ENCODE results near the gene DDN.

Gene DDN

DNA sequence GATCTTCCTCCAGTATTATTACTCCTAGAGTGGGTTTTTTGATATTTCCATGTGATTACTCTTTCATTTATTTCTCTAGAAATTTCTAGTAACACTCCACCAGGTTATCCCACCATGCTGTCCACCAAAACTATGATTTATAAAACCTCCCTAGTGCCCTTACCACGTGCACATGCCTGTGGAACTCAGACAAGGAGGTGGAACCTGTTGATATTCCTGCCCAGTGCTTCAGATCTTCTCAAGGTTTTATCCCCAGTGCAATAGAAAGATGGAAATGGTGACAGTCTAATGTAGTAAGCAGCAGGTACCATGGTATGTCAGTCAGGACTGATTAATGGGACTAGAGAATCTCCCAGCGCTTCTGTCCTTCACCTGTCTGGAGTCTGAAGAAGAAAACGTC lies 38.3 kb downstream of the DDN start:
- DNase-seq, result no peak

DNA sequence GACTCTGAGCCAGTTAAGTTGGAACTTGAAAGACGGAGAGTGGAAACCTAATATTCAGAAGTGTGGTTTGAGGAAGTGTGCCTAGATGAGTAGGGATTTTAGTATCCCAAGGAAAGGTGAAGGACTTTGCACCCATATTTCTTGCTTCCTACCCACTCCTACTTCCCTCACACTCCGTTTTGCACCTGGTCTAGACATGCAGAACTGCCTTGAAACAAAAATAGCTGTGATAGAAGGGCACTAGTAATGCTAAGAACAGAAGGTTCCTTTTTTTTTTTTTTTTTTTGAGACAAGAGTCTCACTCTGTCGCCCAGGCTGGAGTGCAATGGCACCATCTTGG lies 41.2 kb downstream of the DDN start:
- DNase-seq, result no peak

DNA sequence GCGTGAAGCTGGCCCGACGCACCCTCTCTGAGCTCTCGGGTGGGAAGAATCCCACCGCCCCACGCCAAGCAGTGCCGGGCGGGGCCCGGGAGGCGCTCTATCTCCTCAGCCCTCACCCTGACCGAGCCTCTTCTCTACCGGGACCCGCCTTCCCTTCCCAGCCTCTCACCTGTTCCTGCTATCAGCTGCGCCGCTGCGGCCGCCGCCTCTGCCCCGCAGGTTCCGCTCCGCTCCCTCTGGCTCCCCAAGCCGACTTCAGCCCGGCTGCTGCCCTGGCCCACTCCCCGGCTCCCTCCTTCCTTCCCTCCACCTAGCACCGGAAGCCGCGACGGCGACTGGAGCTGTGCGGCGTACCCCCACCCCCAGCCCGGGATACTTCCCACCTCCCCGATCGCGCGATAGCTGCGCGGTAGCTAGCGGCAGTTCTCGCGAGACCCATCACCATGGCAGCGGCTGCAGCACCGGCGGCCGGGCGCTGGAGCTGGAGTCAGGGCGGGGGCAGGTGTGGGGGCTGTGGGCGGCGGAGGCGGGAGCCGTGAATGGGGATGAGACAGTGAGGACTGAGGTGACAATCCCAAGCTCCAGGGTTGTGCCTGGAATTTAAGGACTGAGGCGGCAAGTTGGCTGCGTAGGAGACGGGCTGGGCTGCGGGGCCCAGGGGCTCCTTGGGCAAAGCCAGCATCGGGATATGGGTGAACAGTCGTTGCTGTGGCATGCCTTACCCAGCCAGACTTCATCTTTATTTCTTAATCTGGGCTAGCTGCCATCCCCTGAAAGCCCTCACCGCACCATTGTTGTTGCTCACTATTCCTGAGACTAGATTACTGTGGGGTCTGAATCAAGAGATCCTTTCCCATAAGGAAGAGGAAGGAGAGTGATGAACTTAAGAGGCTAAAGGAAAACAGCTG lies 41.8 kb downstream of the DDN start, which contains the start of gene ARF3:
ARF3 (minus strand) TSS at position 347 of the 908 bp plus-strand sequence. CDS start 16,392 bp downstream, outside the sequence.
- peak; percentile 82 to 84 (median 84) for DNase-seq

DNA sequence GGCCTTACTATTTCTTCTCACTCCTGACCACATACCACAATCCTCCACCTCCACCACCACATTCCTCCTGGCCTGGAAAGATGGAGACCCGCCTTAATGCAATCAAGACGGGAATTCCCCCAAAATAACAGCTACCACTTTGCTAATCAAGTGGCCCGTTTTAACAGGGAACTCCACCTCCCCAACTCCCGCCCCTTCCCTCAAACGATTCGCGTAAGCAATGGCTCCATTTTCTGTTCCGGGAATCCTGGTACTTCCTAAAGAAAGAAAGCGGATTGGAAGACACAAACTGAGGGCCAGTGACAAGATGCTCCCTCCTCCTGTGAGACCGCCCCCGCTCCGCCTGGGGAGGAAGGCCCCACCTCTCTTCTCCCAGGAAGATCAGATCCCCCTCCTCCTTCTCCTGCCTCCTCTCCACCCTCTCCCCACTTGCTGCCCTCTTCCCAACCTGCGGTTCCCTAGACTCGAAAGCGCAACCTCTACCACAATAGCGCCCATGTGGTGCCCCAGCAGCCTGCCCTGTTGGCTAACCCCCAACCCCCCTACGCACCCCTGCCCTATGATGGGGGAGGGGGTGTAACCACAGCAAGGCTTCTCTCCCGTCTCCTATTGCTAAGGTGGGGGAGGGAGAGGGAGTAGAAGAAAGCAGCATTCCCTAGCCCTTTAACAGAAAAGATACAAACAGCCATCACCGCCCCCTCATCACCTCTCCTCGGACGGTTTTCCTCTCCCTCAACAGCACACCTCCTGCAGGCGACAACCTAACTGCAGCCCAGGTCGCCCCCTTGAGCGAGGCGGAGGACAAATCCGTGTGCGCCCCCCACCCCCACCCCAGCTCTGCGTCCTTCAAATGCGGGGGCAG lies 42.7 kb downstream of the DDN start:
- DNase-seq, result no peak

DNA sequence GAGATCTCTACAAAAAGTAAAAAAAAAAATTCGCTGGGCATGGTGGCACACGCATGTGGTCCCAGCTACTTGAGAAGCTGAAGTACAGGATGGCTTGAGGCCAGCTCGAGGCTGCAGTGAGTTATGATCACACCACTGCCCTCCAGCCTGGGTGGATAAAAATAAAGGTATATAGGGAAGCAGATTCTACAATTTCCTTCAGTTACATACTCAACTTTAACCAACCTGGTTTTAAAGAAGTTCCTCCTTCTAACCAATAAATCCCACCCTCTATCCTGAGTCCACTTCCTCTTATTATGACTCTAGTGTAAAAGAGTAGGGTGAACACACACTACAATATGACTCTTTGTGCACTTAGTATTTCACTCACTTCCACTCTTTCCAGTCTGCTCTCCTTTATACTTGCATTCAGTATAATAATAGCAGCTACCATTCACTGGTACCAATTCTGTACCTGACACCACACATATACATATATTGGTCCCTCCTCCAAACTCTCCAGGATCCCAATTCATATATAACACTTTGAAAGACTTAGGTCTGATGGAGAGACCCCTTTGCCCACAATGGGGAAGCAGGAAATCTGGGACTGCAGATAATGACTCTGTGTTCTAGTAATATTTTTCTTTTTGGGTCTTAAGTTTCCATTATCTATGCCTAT lies 44.2 kb downstream of the DDN start:
- DNase-seq, result no peak

DNA sequence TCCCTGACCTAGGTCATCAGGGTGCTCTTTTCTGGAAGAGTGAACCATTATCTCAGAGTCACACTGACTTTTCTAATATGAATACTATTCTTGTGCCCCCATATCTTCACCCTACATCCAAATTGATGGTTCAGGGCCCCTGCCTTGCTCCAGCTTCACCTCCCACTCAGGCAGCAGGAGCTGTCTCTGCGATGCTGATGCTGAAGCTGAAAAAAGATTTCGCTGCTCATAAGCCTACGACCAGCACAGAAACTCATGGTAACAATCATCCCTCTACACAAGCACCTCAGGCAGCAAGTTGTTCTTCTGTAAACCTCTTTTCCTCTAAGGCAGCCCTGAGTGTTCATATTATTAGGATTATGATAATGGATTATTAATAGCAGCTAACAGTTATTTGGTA lies 45.1 kb downstream of the DDN start:
- no peak for DNase-seq

DNA sequence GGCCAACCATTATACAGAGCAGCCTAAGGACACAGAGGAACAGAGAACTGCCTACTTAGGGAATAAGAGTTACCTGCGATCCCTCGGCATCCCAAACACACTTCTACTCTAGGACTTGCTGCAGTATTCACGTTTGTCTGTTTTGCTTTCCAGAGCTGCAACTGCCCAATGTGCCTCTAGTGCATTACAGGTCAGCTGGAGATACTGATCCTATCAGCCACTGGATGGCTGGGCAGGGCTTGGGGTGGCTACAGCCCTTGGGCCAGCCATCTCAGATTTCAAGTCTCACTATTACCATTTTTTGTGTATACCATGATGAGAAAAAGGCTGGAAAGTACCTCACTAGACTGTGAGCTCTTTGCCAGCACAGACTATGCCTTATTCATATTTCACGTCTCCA lies 46.5 kb downstream of the DDN start:
- DNase-seq, result no peak

DNA sequence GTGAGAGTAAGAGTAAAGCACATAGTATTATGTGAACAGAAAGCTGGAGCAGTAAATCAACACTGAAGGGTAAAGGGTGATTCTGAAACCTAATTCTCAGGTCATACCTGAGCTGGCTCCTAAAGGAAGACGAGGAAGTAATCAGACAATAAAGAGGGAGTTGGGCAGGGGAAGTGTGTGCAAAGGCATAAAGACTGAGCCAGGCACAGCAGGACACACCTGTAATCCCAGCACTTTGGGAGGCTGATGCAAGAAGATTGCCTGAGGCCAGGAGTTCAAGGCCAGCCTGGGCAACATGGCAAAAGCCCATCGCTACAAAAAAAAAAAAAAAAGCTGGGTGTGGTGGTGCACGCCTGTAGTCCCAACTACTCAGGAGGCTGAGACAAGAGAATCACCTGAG lies 51.4 kb downstream of the DDN start:
- DNase-seq, result no peak

DNA sequence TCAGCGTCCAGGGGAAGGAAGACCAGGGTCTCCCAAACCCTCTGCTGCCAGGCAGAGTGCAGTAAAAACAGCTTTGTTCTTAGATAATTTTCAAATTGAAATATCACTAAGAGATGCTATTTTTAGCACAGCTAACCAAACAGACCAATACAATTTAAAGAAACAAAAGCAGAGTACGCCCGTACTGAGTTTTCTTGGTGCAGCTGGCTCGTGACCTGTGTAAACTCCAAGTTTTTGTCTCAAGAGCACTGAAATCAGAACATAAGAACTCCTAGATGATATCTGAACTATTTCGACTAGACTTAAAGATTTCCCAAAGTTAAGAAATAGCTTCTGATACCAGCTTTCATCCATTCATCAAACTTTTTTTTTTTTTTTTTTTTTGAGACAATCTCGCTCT lies 52.2 kb downstream of the DDN start:
- no peak for DNase-seq

DNA sequence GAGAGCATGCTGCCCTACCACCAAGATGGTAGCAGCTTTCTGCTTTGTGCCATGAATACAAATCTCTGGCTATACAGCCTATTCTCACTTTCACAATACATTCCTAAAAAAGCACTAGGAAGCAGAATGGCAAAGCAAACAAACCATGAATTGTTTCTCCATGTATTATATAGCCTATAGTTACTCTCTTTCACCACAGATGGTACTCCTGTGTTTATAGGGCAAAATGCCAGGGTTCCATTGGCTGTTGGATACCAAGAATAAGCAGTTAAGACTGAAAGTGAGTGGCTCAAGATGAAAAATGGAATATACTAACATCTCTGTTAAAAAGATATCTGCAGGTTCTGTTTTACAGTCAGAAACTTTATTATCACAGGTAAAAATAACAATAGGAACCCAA lies 53.0 kb downstream of the DDN start:
- DNase-seq, result no peak
